ENCODE results near the gene ATP2B2. TPM values are rescaled to one million over a fixed set of nuclear protein-coding genes. Genes with fewer than 3 reads are reported as not detected.

The ATP2B2 gene
- total RNA-seq, 3 donors from 2014 or later: 0.09 to 0.70 (median 0.12) TPM

DNA sequence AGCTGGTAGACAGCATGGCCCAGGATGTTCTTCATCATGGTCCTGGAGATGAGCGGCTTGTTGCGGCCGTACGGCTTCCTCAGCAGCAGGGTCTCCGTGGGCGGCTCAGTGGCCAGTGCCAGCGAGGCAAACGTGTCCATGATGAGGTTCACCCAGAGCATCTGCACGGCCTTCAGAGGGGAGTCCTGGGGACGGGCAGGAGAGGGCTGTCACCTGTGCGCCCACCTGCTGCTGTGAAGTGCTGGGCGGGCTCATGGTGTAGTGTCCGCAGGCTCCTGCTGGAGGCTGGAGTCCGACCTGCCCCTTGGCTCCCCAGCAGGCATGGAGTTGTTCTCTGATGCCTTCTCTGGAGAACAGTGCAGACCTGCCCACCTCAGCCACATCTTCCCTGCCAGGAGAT, 162.6 kb downstream of the ATP2B2 start:
- H3K9me3 ChIP-seq: no peaks in the 10 kb centered on the region
- no peak for DNase-seq
- no peaks in the 10 kb centered on the region for H3K4me1 ChIP-seq (ENCODE audit: low read depth)
- intact Hi-C loops (cut with DNase I, micrococcal nuclease): loop anchor here in 1 of 2 donors (10.0 kb wide), 1 partner anchor 392 kb away; no protein-coding TSS in a partner anchor
- no peak overlapping the region for H3K4me3 ChIP-seq
- TF ChIP-seq, protein P1, sequence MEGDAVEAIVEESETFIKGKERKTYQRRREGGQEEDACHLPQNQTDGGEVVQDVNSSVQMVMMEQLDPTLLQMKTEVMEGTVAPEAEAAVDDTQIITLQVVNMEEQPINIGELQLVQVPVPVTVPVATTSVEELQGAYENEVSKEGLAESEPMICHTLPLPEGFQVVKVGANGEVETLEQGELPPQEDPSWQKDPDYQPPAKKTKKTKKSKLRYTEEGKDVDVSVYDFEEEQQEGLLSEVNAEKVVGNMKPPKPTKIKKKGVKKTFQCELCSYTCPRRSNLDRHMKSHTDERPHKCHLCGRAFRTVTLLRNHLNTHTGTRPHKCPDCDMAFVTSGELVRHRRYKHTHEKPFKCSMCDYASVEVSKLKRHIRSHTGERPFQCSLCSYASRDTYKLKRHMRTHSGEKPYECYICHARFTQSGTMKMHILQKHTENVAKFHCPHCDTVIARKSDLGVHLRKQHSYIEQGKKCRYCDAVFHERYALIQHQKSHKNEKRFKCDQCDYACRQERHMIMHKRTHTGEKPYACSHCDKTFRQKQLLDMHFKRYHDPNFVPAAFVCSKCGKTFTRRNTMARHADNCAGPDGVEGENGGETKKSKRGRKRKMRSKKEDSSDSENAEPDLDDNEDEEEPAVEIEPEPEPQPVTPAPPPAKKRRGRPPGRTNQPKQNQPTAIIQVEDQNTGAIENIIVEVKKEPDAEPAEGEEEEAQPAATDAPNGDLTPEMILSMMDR (IDR thresholded peaks at IDR 0.05): no peak
- no peaks in the 10 kb centered on the region for H3K36me3 ChIP-seq (ENCODE audit: low read depth)
- ATAC-seq: no peak

DNA sequence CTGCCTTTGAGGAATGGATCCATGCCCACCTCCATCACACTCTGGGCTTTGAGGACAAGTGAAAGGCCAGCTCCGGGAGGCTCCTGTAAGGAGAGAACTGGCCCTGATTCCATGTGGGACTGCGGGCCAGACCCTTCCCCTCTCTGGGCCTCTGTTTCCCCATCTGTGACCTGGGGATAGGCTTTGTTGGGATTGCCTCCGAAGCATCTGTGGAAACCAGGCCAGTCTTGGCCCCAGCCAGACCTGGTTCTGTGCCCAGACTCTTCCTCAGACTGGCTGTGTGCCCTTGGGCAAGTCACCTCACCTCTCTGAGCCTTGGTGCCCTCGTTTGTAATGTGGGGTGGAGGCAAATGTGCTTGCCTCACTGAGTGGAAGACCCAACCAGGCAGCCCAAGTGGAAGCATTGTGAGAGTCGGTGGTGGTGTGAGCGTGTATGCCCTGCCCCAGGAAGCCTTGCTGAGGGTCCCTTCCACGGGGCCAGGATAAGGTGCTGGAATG, 163.4 kb downstream of the ATP2B2 start:
- TF ChIP-seq, protein P1 (IDR thresholded peaks at IDR 0.05): no peak
- Histone ChIP-seq H3K4me1 (ENCODE audit: low read depth) (no peaks in the 10 kb centered on the region), H3K36me3 (ENCODE audit: low read depth) (no peaks in the 10 kb centered on the region), H3K4me3 (no peak overlapping the region), H3K9me3 (no peaks in the 10 kb centered on the region)
- DNase-seq (no peak), ATAC-seq (no peak)
- intact Hi-C loops (cut with DNase I, micrococcal nuclease): loop anchor here in 1 of 2 donors (10.0 kb wide), 1 partner anchor 393 kb away; no protein-coding TSS in a partner anchor

DNA sequence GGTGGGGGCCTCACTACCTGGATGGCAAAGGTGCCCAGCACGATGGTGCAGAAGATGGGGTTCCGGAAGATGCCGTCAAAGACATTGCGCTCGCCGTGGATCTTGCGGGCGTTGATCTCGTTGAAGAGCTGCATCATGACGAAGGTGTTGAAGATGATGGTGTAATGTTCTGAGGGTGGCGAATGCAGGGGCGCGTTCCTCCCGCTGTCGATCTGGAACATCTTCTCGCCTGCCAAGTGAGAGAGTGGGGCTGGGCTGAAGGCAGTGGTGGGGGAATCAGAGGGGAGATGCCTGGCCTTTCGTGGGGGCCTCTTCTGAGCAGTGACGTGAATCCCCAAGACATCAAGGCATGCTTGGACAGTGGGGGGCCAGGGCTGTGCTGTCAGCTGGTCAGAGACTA, 164.9 kb downstream of the ATP2B2 start:
- H3K4me1 ChIP-seq (ENCODE audit: low read depth): no peaks in the 10 kb centered on the region
- TF ChIP-seq, protein P1 (IDR thresholded peaks at IDR 0.05): no peak
- H3K4me3 ChIP-seq: no peak overlapping the region
- DNase-seq: no peak
- intact Hi-C loops (cut with DNase I, micrococcal nuclease): loop anchor here in 1 of 2 donors (10.0 kb wide), 1 partner anchor 394 kb away; no protein-coding TSS in a partner anchor
- no peaks in the 10 kb centered on the region for H3K36me3 ChIP-seq (ENCODE audit: low read depth)
- H3K9me3 ChIP-seq: no peaks in the 10 kb centered on the region
- no peak for ATAC-seq

DNA sequence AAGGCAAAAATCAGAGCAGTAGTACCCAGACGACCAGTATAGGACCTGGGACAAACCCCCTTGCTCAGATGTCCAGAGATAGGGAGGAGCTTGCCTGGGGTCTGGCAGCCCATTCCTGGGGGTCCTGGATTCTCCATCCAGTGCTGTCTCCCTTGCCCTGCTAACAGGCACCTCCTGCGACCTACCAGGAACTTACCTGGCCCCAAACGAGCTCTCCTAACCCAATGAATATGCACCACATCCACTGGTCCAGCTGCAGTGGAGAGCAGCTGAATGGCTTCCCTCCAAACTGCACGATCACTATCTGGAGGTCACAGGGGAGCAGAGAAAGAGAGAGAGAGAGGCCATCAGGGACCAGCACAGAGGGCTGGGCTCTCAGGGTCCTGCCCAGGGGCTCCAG, 165.3 kb downstream of the ATP2B2 start:
- intact Hi-C loops (cut with DNase I, micrococcal nuclease): loop anchor here in 1 of 2 donors (10.0 kb wide), 1 partner anchor 395 kb away; no protein-coding TSS in a partner anchor
- no peaks in the 10 kb centered on the region for H3K36me3 ChIP-seq (ENCODE audit: low read depth)
- no peak for DNase-seq
- no peak overlapping the region for H3K4me3 ChIP-seq
- H3K4me1 ChIP-seq (ENCODE audit: low read depth): no peaks in the 10 kb centered on the region
- no peak for ATAC-seq
- no peaks in the 10 kb centered on the region for H3K9me3 ChIP-seq
- TF ChIP-seq, protein P1 (IDR thresholded peaks at IDR 0.05): no peak

DNA sequence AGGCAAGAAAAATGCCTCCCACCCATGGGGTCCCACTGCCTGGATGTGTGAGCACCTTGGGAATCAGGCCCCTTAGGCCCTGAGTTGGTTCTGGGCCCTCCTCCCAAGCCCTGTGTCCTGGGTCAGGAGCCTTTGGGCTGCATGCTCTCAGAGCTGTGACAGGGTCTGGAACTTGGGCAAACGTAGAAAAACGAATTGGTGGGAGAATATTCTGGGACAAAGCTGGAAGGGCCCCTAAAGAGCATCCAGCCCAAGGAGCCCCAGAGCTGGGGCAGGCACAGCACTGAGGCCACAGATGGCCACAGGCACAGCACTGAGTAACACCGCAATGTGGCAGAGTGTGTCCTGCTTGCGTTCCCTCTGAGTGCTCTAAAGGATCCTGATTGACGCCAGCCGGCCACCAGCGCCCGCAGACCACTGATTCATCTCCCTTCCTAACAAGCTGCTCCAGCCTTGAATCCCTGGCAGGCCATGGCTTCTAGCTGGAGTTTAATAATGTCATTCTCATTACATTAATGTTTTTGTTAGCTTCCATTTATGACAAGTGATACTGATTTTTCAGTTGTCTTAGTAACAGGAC, 165.9 kb downstream of the ATP2B2 start:
- no peaks in the 10 kb centered on the region for H3K4me1 ChIP-seq (ENCODE audit: low read depth)
- ATAC-seq (no peak), DNase-seq (no peak)
- intact Hi-C loops (cut with DNase I, micrococcal nuclease): no loop called here
- H3K36me3 ChIP-seq (ENCODE audit: low read depth): no peaks in the 10 kb centered on the region
- H3K4me3 ChIP-seq: no peak overlapping the region
- TF ChIP-seq, protein P1 (IDR thresholded peaks at IDR 0.05): no peak
- H3K9me3 ChIP-seq: no peaks in the 10 kb centered on the region
